ENCODE measurements around the gene CDKAL1.

Gene CDKAL1

GRCh38 chr6:21201637-21202350 is 667.5 kb downstream of the CDKAL1 start:
- DNase-seq (ENCODE audit: low read depth in 1 of 2, low spot score in 1 of 2): no peak
- H3K4me3 ChIP-seq (replicated peaks; ENCODE audit: insufficient read depth, low read length): no peak overlapping the region
- H3K27me3 ChIP-seq (ENCODE audit: insufficient read depth, poor library complexity, severe bottlenecking): no peaks in the 10 kb centered on the region
- TF ChIP-seq GABPA (IDR thresholded peaks at IDR 0.05; ENCODE audit: low read depth) (no peak), POLR2AphosphoS5 (IDR thresholded peaks at IDR 0.05; ENCODE audit: low read depth) (no peak), REST (IDR thresholded peaks at IDR 0.05; ENCODE audit: insufficient replicate concordance, low read depth) (no peak), SPI1 (IDR thresholded peaks at IDR 0.05; ENCODE audit: borderline replicate concordance, low read depth) (no peak), CTCF (IDR thresholded peaks at IDR 0.05; ENCODE audit: insufficient read depth, low read length) (no peak)
- no peak overlapping the region for H3K27ac ChIP-seq (replicated peaks)

- DNase-seq (ENCODE audit: low read depth in 1 of 2, low spot score in 1 of 2): no peak
- Histone ChIP-seq H3K4me3 (replicated peaks; ENCODE audit: insufficient read depth, low read length) (no peak overlapping the region), H3K27ac (replicated peaks) (no peak overlapping the region), H3K27me3 (ENCODE audit: insufficient read depth, poor library complexity, severe bottlenecking) (no peaks in the 10 kb centered on the region)
- TF ChIP-seq CTCF (IDR thresholded peaks at IDR 0.05; ENCODE audit: insufficient read depth, low read length) (no peak), POLR2AphosphoS5 (IDR thresholded peaks at IDR 0.05; ENCODE audit: low read depth) (no peak), SPI1 (IDR thresholded peaks at IDR 0.05; ENCODE audit: borderline replicate concordance, low read depth) (no peak), REST (IDR thresholded peaks at IDR 0.05; ENCODE audit: insufficient replicate concordance, low read depth) (no peak), GABPA (IDR thresholded peaks at IDR 0.05; ENCODE audit: low read depth) (no peak)
These were observed 668.3 kb downstream of the CDKAL1 start for GRCh38 chr6:21202521-21202920.

GRCh38 chr6:21204951-21205350 is 670.7 kb downstream of the CDKAL1 start:
- DNase-seq (ENCODE audit: low read depth in 1 of 2, low spot score in 1 of 2): no peak
- Histone ChIP-seq H3K27ac (replicated peaks) (no peak overlapping the region), H3K4me3 (replicated peaks; ENCODE audit: insufficient read depth, low read length) (no peak overlapping the region), H3K27me3 (ENCODE audit: insufficient read depth, poor library complexity, severe bottlenecking) (no peaks in the 10 kb centered on the region)
- TF ChIP-seq POLR2AphosphoS5 (IDR thresholded peaks at IDR 0.05; ENCODE audit: low read depth) (no peak), CTCF (IDR thresholded peaks at IDR 0.05; ENCODE audit: insufficient read depth, low read length) (no peak), SPI1 (IDR thresholded peaks at IDR 0.05; ENCODE audit: borderline replicate concordance, low read depth) (no peak), REST (IDR thresholded peaks at IDR 0.05; ENCODE audit: insufficient replicate concordance, low read depth) (no peak), GABPA (IDR thresholded peaks at IDR 0.05; ENCODE audit: low read depth) (no peak)
